Mononuclear cell (primary cell): ENCODE measurements around the gene FGGY. TPM values are rescaled to one million over a fixed set of nuclear protein-coding genes. Genes with fewer than 3 reads are reported as not detected.

Source experiments
- H3K27me3 ChIP-seq: 2 replicates; pipeline ENCODE4 v1.6.0; 2011; ENCODE audit warnings: low read length, control low read depth; ENCODE audit not compliant: insufficient read depth
- H3K4me1 ChIP-seq: 2 replicates; pipeline ENCODE4 v1.5.1; 2011; ENCODE audit warnings: mild to moderate bottlenecking, low read length, control low read depth; ENCODE audit not compliant: insufficient read depth
- H3K4me3 ChIP-seq: 2 replicates; pipeline ENCODE4 v1.5.1; 2011; ENCODE audit warnings: mild to moderate bottlenecking, low read length, moderate library complexity
- H3K9me3 ChIP-seq: 2 replicates; pipeline ENCODE4 v1.5.1; 2011; ENCODE audit warnings: low read depth, mild to moderate bottlenecking, control low read depth, low read length
- total RNA-seq: library from RNA; depleted of rRNA; stranded (reverse); fragments of >200 nt; gene quantifications from one replicate; pipeline ENCODE4 v1.2.3, GENCODE V29; 2012

FGGY gene
- total RNA-seq, 1 donor = 15.2 TPM

DNA sequence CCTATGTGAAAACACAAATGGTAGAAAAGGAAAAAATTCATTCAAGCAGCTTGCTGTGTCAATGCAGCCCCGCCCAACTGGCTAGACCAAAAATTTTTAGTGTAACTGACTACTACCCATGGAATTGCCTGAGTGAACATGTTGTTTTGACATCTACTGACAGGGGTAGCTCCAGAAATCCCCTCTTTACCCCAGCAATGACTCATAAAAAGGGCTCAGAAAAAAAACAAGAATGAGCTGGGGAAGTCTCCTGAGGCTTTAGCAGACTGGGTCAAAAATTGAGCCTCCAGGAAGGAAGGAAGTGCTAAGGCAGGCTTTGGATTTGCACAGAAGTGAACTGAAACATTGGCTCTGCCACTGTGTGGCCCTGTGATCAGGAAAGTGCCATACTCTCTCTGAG, 24.4 kb upstream of the FGGY start:
- Histone ChIP-seq H3K27me3 (no peaks in the 10 kb centered on the region), H3K4me3 (no peak overlapping the region), H3K4me1 (peaks cover 4% of the 10 kb centered on the region), H3K9me3 (no peaks in the 10 kb centered on the region)

DNA sequence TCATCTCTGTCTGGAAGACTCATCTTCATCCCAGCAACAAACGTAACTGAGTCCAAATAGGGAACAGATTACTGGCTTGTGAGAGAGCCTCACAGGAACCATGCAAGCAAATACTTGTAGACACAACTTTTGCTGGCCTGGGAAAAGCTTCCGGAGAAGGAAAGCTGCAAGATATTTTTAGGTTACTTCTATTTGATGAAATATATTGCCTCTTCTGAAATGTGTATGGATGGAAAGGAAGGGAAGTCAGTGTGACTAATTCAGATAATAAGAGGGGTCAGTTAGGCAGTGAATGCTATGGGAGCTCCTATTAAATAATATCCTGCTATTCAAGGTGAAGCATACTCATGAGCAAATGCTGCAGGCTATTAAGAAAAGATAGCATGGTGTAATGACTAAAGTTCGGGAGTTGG, 20.4 kb upstream of the FGGY start:
- H3K27me3 ChIP-seq = no peaks in the 10 kb centered on the region
- H3K4me1 ChIP-seq = peaks cover 4% of the 10 kb centered on the region
- H3K9me3 ChIP-seq = no peaks in the 10 kb centered on the region
- H3K4me3 ChIP-seq = no peak overlapping the region

DNA sequence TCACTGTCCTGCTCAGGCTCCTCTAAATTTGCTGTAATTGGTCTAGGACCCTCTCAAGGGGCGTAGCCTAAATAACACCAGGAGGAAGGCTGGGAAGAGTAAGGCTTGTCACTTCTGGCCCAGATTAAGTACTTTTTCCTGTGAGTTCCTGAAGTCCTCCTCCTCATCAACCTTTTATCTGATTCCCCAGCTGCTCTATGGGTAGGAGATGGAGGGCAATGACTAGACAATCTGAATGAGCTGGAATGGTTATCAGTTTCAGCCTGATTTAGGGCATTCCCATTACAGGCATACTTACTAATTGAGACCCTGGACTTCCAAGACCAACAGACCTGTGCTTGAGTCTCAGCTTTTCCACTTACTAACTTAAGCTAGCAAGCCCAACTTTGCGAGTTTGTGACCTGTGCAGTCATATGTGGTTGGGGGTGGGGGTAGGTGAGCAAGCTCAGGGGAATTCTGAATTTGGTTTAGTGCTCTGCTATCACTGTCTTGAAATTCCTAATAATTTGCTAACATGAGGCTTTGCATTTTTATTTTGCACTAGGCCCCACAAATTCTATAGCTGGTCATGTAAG, 18.0 kb upstream of the FGGY start:
- peaks cover 4% of the 10 kb centered on the region for H3K4me1 ChIP-seq
- no peak overlapping the region for H3K4me3 ChIP-seq
- no peaks in the 10 kb centered on the region for H3K9me3 ChIP-seq
- H3K27me3 ChIP-seq = no peaks in the 10 kb centered on the region

DNA sequence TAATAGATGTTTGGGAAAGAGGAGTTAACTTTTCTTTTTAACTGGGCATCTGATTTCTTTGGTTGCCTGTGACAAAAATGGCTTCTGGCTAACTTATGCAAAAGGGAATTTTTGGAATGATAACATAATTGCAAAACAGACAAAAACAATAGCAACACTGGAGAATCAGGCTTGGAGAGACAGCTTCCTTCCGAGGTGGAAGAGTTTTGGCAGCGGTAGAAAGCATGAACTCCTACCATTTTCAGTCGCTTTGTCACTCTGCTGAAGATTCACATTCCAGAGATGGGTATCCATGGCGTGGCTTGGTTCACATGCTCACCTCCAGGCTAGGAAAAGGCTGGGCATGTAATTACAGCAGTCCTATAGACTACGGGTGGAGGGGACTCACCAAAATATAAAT, 17.2 kb upstream of the FGGY start:
- no peaks in the 10 kb centered on the region for H3K9me3 ChIP-seq
- no peaks in the 10 kb centered on the region for H3K27me3 ChIP-seq
- H3K4me1 ChIP-seq = peaks cover 4% of the 10 kb centered on the region
- H3K4me3 ChIP-seq = no peak overlapping the region

DNA sequence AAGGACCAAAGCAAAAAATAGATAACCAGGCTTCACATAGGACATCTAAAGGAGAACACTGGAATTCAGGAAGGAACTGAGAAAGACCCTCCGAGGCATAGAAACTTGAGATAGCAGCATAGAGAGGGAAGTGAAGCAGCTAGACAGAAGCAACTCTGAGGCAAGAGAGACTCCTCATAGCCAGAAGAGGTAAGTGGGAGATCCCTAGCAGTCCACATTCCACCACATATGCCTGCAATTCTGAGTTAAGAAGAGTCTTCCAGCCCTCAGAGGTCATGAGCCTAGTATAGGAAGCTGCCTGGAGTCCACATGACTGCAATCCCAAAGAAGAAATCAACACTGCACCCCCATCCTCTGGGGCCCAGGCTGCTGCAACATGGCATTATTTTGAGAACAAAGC, 13.9 kb upstream of the FGGY start:
- no peak overlapping the region for H3K4me3 ChIP-seq
- peaks cover 4% of the 10 kb centered on the region for H3K4me1 ChIP-seq
- H3K27me3 ChIP-seq = no peaks in the 10 kb centered on the region
- H3K9me3 ChIP-seq = no peaks in the 10 kb centered on the region

DNA sequence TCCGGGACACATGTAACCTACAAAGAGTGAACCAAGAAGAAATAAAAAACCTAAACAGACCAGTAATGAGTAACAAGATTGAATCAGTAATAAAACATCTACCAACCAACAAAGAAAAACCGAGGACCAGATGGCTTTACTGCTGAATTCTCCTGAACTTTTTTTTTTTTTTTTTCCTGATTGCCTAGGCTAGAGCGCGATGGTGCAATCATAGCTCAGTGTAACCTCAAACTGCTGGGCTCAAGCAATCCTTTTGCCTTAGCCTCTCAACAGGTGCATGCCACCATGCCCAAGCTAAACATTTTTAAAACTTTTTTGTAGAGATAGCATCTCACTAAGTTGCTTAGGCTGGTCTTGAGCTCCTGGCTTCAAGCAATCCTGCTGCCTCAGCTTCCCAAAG, 11.2 kb upstream of the FGGY start:
- no peak overlapping the region for H3K4me3 ChIP-seq
- H3K9me3 ChIP-seq = no peaks in the 10 kb centered on the region
- no peaks in the 10 kb centered on the region for H3K27me3 ChIP-seq
- H3K4me1 ChIP-seq = peaks cover 13% of the 10 kb centered on the region

DNA sequence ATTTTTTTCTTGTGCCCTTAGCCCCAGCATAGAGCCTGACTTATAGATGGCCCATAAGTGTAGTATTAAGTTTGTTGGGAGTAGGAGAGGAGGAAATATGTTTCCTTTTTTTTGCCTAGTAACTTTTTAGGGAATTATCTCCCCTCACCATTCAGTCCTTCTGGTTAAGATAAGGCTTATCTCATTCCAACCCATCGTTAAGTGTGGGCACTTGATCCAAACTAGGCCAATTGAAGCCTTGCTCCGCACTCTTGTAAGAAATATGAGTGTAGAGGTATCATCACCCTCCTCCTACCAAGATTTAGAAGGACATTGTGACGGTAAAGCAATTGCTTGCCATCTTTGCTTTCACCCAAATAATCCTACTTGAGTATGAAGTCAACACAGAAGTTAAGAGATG, 8.8 kb upstream of the FGGY start:
- H3K4me3 ChIP-seq = no peak overlapping the region
- no peaks in the 10 kb centered on the region for H3K9me3 ChIP-seq
- H3K27me3 ChIP-seq = no peaks in the 10 kb centered on the region
- H3K4me1 ChIP-seq = peaks cover 30% of the 10 kb centered on the region

DNA sequence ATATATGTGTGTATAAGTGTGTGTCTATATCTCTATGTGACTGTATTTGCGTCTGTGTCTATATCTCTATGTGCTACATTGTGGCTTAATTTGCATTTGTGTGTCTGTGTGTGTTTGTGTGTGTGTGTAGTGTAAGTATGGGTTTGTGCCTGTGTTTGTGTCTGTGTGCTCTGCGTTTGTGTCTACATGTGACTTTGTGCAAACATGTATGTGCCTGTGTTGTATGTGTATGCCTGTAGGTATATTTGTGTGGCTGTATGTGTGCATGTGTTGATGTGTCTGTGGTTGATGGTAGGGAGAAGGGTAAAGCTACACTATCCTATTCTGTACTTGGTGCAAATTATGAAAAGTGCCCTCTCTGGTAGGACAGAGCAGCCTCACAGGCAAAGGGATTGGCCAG, 7.3 kb upstream of the FGGY start:
- Histone ChIP-seq H3K27me3 (no peaks in the 10 kb centered on the region), H3K4me1 (peaks cover 43% of the 10 kb centered on the region), H3K9me3 (no peaks in the 10 kb centered on the region), H3K4me3 (no peak overlapping the region)

DNA sequence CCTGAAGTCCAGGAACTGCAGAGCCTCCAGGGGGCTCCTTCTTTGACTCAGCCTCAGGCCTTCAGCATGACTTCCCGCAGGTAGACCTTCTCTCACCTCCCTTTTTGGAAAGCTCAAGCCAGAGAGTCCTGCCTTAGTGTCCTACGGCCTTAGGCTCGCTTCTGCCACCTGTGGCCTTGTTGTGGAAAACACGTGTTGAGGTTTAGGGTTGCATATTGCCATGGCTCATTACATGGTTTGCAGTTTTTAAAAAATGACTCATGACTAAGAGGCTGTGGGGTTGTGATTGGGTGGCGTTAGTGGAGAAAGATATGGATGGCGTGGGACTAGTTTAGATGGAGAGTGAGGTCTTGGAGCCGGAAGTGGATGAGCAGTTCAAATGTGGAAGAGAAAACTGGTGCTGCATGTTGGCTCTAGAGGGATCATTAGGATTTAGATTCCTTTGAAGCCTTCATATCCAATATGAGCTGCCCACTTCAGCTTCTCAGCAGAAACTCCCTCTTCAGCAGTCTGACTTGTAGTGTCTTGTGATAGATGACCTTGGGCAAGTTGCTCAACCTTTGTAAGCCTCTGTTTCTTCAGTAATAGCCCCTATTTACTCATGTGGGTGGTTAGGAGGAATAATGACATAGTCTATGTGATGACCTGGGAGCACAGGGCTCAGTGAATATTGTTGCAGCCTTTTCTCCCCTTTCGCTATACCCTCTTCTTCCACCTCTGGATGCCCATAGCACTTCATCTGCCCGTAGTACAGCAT, 6.5 kb upstream of the FGGY start:
- Histone ChIP-seq H3K9me3 (no peaks in the 10 kb centered on the region), H3K4me3 (no peak overlapping the region), H3K4me1 (peaks cover 43% of the 10 kb centered on the region), H3K27me3 (no peaks in the 10 kb centered on the region)

DNA sequence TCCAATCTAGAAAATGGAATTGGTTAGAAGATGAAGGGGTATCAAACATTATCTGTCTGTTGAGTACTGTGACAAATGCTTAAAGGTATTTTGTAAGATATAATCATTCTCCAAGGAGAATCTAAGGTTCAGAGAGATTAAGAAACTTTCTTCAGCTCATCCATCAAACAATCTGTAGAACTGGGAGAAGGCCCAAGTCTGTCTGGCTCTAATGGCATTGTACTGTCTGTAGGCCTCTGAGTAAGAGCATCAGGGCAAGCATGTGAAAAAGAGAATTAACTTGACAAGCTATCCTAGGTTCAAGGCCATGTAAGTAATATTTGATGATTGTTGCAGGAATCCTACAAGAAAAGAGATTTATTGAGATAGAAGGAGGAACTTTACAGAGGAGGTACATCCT, 5.3 kb upstream of the FGGY start:
- no peaks in the 10 kb centered on the region for H3K27me3 ChIP-seq
- peaks cover 51% of the 10 kb centered on the region for H3K4me1 ChIP-seq
- no peak overlapping the region for H3K4me3 ChIP-seq
- H3K9me3 ChIP-seq = no peaks in the 10 kb centered on the region

DNA sequence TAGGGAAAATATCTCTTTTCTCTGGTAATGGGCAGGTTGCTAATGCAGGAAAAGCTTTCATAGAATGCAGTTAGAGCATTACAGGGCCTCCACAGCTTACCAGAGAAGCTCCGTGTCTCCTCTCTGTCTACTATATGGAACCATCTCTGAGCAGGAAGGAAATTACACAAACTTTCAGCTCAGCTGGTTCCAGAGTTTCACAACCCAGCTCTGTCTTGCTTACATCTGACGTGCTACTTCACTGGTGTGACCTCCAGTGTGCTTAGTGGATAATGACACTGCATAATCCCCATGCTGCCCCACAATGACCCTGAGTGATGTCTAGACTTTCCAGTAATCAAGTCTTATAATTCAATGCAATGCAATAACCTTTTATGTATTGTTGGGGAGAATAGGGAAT, 4.3 kb upstream of the FGGY start:
- Histone ChIP-seq H3K4me3 (no peak overlapping the region), H3K4me1 (peaks cover 57% of the 10 kb centered on the region), H3K27me3 (no peaks in the 10 kb centered on the region), H3K9me3 (no peaks in the 10 kb centered on the region)

DNA sequence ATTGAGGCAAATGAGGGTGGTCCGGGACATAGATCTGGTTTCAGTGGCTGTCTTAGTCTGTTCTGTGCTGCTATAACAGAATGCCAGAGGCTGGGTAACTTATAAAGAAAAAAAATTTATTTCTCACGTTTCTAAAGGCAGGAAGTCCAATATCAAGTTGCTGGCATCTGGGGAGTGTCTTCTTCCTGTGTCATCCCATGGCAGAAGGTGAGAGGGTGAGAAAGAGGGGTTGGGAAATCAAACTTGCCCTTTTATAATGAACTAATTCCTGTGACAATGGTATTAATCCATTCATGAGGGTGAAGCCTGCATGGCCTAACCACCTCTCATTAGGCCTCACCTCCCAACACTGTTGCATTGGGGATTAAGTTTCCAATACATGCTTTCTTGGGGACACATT, 3.7 kb upstream of the FGGY start:
- Histone ChIP-seq H3K4me1 (peaks cover 60% of the 10 kb centered on the region), H3K27me3 (no peaks in the 10 kb centered on the region), H3K9me3 (no peaks in the 10 kb centered on the region), H3K4me3 (no peak overlapping the region)

DNA sequence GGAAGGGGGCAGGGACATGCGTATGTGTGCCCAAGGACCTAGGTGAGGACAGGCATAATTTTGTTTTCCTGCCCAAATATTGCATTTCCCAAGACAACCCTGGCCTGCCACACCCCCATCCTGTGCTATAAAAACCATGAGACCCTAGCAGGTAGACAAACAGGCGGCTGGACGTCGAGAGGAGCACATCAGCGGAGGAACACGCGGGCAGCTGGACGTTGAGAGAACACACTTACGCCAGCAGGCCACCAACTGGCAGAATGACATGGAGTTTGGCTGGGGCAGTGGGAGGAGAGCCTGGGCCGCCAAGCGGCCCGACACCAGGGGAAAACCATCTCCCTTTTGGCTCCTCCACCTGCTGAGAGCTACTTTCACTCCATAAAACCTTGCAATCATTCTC, 3.0 kb upstream of the FGGY start:
- Histone ChIP-seq H3K4me1 (peaks cover 60% of the 10 kb centered on the region), H3K4me3 (no peak overlapping the region), H3K27me3 (no peaks in the 10 kb centered on the region), H3K9me3 (no peaks in the 10 kb centered on the region)

DNA sequence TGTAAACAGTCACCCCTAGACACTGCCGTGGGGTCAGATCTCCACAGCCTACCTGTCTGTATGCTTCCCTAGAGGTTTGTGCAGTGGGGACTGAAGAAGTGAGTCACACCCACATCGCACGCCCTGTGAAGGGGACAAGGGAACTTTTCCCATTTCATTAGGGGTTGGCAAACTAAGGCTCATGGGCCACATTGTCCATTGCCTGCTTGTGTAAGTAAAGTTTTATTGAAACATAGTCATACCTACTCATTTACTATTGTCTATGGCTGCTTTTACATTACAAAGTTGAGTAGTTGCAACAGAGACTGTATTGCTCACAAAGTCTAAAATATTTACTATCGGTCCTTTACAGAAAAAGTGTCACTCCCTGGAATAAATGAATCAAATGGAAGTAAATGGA, 2.5 kb upstream of the FGGY start:
- H3K9me3 ChIP-seq = no peaks in the 10 kb centered on the region
- no peaks in the 10 kb centered on the region for H3K27me3 ChIP-seq
- no peak overlapping the region for H3K4me3 ChIP-seq
- H3K4me1 ChIP-seq = peaks cover 60% of the 10 kb centered on the region

DNA sequence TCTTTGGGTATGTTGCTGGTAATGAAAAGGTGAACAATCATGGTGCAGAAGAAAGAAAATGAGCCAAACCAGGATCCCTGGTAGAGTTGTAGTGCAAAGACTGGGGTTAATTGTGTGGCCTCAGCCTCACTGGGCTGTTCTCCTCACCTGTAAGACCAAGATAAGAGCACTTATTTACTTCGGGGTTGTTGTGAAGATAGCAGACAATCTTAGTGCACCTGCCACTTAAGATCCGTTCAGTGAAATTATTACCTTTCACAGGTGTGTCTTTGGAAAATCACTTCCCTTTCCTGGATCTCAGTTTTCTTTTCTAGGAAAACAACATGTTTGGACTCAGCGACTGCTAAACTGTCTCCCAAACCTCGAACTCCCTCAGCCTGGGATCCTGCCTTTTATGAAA, 1.3 kb upstream of the FGGY start:
- H3K4me3 ChIP-seq = no peak overlapping the region
- no peaks in the 10 kb centered on the region for H3K9me3 ChIP-seq
- peaks cover 52% of the 10 kb centered on the region for H3K4me1 ChIP-seq
- H3K27me3 ChIP-seq = no peaks in the 10 kb centered on the region

DNA sequence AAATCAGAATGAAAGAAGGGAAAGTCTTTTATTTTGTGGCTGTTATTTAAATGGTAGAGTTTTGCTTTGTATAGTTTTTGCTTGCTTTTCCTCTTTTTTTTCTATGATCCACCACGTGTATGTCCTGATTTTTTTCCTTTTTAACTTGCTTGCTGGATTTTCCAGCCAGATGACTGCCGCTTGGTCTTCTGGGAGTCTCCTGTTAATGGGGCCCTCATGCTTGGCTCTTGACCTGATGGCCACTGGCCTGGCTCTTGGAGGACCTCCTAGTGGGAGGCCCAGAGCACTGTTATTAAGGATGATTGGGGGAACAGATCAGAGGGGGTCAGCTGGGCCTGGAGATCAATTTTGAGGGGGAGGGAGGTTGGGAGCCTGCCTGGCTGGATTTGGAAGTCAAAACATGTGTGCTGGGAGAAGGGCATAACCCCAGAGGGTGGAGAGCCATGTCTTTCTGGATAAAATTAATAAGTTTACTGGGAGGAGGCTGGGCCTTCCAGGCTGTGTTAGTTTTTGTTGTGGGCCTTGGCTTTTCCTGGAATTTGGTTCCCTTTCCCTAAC, 1.2 kb downstream of the FGGY start:
- Histone ChIP-seq H3K9me3 (no peaks in the 10 kb centered on the region), H3K4me1 (peaks cover 29% of the 10 kb centered on the region)

More for the DNA sequence above, 1.2 kb downstream of the FGGY start:
- Histone ChIP-seq H3K27me3 (no peaks in the 10 kb centered on the region), H3K4me3 (no peak overlapping the region)
